DOHH2 (cell line): ENCODE measurements around the gene KCNA3.

Experiments
- H3F3A ChIP-seq: fragments of 200-600 bp; sonication (generic), shearing (Covaris generic); 2 replicates; pipeline ENCODE4 v1.6.0; 2016; ENCODE audit warnings: antibody characterized with exemption, mild to moderate bottlenecking; ENCODE audit not compliant: control insufficient read depth, insufficient read depth
- H3K27ac ChIP-seq: fragments of 200-600 bp; sonication (generic); 2 replicates; pipeline ENCODE4 v1.5.1; 2014; ENCODE audit warnings: low read depth, mild to moderate bottlenecking, low read length, moderate library complexity
- H3K27me3 ChIP-seq: fragments of 200-600 bp; sonication (generic); 2 replicates; pipeline ENCODE4 v1.6.1; 2014; ENCODE audit warnings: mild to moderate bottlenecking, low read length, mixed read lengths; ENCODE audit not compliant: control insufficient read depth
- H3K36me3 ChIP-seq: fragments of 200-600 bp; sonication (generic); 2 replicates; pipeline ENCODE4 v1.6.1; 2014; ENCODE audit warnings: mild to moderate bottlenecking, low read length, moderate library complexity, mixed read lengths; ENCODE audit not compliant: control insufficient read depth
- H3K4me1 ChIP-seq: fragments of 200-600 bp; sonication (generic); 2 replicates; pipeline ENCODE4 v1.6.1; 2014; ENCODE audit warnings: mild to moderate bottlenecking, low read length, mixed read lengths; ENCODE audit not compliant: control insufficient read depth
- H3K4me2 ChIP-seq: fragments of 200-600 bp; sonication (generic); 2 replicates; pipeline ENCODE4 v1.6.0; 2014; ENCODE audit warnings: mild to moderate bottlenecking, low read length, moderate library complexity
- H3K4me3 ChIP-seq: fragments of 200-600 bp; sonication (generic); 2 replicates; pipeline ENCODE4 v1.5.1; 2014; ENCODE audit warnings: mild to moderate bottlenecking, low read length, mixed read lengths
- H3K79me2 ChIP-seq: fragments of 200-600 bp; sonication (generic); 2 replicates; pipeline ENCODE4 v1.6.1; 2014; ENCODE audit warnings: mild to moderate bottlenecking, low read length, mixed read lengths; ENCODE audit not compliant: control insufficient read depth
- H3K9me2 ChIP-seq: fragments of 200-600 bp; sonication (generic); replicated peaks from 2 replicates; pipeline ENCODE4 v1.6.1; 2014; ENCODE audit warnings: mild to moderate bottlenecking, low read length, mixed read lengths; ENCODE audit not compliant: control insufficient read depth
- H3K9me3 ChIP-seq: fragments of 200-600 bp; sonication (generic); 2 replicates; pipeline ENCODE4 v1.6.1; 2014; ENCODE audit warnings: antibody characterized with exemption, low read length, mixed read lengths; ENCODE audit not compliant: control insufficient read depth, insufficient read depth
- H4K20me1 ChIP-seq: fragments of 200-600 bp; sonication (generic); 2 replicates; pipeline ENCODE4 v1.6.0; 2014; ENCODE audit warnings: low read depth, mild to moderate bottlenecking, antibody characterized with exemption, low read length, moderate library complexity; ENCODE audit not compliant: control insufficient read depth, insufficient read depth
- CTCF ChIP-seq: fragments of 200-600 bp; sonication (generic); IDR thresholded peaks from one replicate; pipeline ENCODE4 v1.5.1; 2014; ENCODE audit warnings: antibody characterized with exemption, mild to moderate bottlenecking, low read depth, low read length; ENCODE audit not compliant: poor library complexity, severe bottlenecking
- EZH2phosphoT487 ChIP-seq: fragments of 200-600 bp; sonication (generic); IDR thresholded peaks from 2 replicates; pipeline ENCODE4 v1.6.1; 2017; ENCODE audit warnings: borderline replicate concordance, mild to moderate bottlenecking, antibody characterized with exemption, low read length, moderate library complexity, mixed read lengths

Gene KCNA3

GRCh38 chr1:110706621-110707020, 31.9 kb upstream of the KCNA3 start:
- H3K9me2 ChIP-seq, result no peaks in the 10 kb centered on the region
- H3K4me3 ChIP-seq, result no peak overlapping the region
- H3K79me2 ChIP-seq, result no peaks in the 10 kb centered on the region
- no peaks in the 10 kb centered on the region for H3K36me3 ChIP-seq
- no peaks in the 10 kb centered on the region for H3K27me3 ChIP-seq
- no peaks in the 10 kb centered on the region for H4K20me1 ChIP-seq
- TF ChIP-seq CTCF, result no peak
- no peak for TF ChIP-seq EZH2phosphoT487
- H3F3A ChIP-seq, result no peaks in the 10 kb centered on the region
- H3K9me3 ChIP-seq, result no peaks in the 10 kb centered on the region
- peaks cover 5% of the 10 kb centered on the region for H3K4me1 ChIP-seq
- H3K27ac ChIP-seq, result no peak overlapping the region
- H3K4me2 ChIP-seq, result no peak overlapping the region

- Histone ChIP-seq H3K9me2 (no peaks in the 10 kb centered on the region), H3K27me3 (no peaks in the 10 kb centered on the region), H3K4me1 (peaks cover 8% of the 10 kb centered on the region), H3K4me3 (no peak overlapping the region), H4K20me1 (no peaks in the 10 kb centered on the region), H3K4me2 (no peak overlapping the region), H3K79me2 (no peaks in the 10 kb centered on the region), H3K36me3 (no peaks in the 10 kb centered on the region), H3F3A (no peaks in the 10 kb centered on the region), H3K27ac (no peak overlapping the region), H3K9me3 (no peaks in the 10 kb centered on the region)
- TF ChIP-seq CTCF (no peak), EZH2phosphoT487 (no peak)
Observed at GRCh38 chr1:110702260-110702659, 27.5 kb upstream of the KCNA3 start.

GRCh38 chr1:110700767-110701166, 26.0 kb upstream of the KCNA3 start:
- Histone ChIP-seq H3K79me2 (no peaks in the 10 kb centered on the region), H3K36me3 (no peaks in the 10 kb centered on the region), H3K4me2 (no peak overlapping the region), H3K9me2 (no peaks in the 10 kb centered on the region), H3K27ac (no peak overlapping the region), H4K20me1 (no peaks in the 10 kb centered on the region), H3F3A (no peaks in the 10 kb centered on the region), H3K4me3 (no peak overlapping the region), H3K27me3 (no peaks in the 10 kb centered on the region), H3K9me3 (no peaks in the 10 kb centered on the region), H3K4me1 (peaks cover 8% of the 10 kb centered on the region)
- no peak for TF ChIP-seq CTCF

GRCh38 chr1:110697606-110698005, 22.9 kb upstream of the KCNA3 start:
- no peaks in the 10 kb centered on the region for H3K9me3 ChIP-seq
- no peaks in the 10 kb centered on the region for H3K9me2 ChIP-seq
- H3K4me1 ChIP-seq, result peaks cover 8% of the 10 kb centered on the region
- H3K27me3 ChIP-seq, result no peaks in the 10 kb centered on the region
- H3K4me2 ChIP-seq, result no peak overlapping the region
- no peaks in the 10 kb centered on the region for H3K79me2 ChIP-seq
- H3K4me3 ChIP-seq, result no peak overlapping the region
- H3K36me3 ChIP-seq, result no peaks in the 10 kb centered on the region
- H4K20me1 ChIP-seq, result no peaks in the 10 kb centered on the region
- H3K27ac ChIP-seq, result no peak overlapping the region
- no peak for TF ChIP-seq CTCF
- no peak for TF ChIP-seq EZH2phosphoT487
- H3F3A ChIP-seq, result no peaks in the 10 kb centered on the region
